Breast epithelium (tissue), 3 donors: Measurements from ENCODE around the gene SNAPC5.

Experiments used
- CTCF ChIP-seq, 3 donors: fragments of 450-650 bp; IDR thresholded peaks; one replicate each; pipeline ENCODE4 v1.5.1; 2016 to 2017; ENCODE audit warnings: antibody characterized with exemption in 3 of 3, mild to moderate bottlenecking in 3 of 3, moderate library complexity in 3 of 3
- POLR2AphosphoS5 ChIP-seq, 3 donors: sonication (generic); formaldehyde crosslinking; IDR thresholded peaks; one replicate each; pipeline ENCODE4 v1.6.1; 2017; ENCODE audit warnings: antibody characterized with exemption in 3 of 3

GRCh38 chr15:66452971-66453580 lies 44.5 kb downstream of the SNAPC5 start:
- no peak for TF ChIP-seq CTCF (IDR thresholded peaks at IDR 0.05)
- TF ChIP-seq POLR2AphosphoS5 (IDR thresholded peaks at IDR 0.05), result no peak
